Stimulated activated naive B cell treated with anti-CD40 and anti-IgM and Interleukin-4, amounts not matched to agents 10 μg/mL and 1 μg/mL and 100 μg/mL, for 72 hours (primary cell): ENCODE data around the gene FAR2.

Experiments used
- ATAC-seq, 2 donors: fragments of 150-1000 bp; cut with Tn5 transposase; replicated peaks; 2 replicates each; pipeline ENCODE4 v1.10.0; 2021; ENCODE audit warnings: moderate library complexity in 1 of 2
- DNase-seq: peaks from one replicate; pipeline ENCODE4 v3.0.0; 2021
- H3K27ac Mint-ChIP-seq: one replicate; pipeline ENCODE4 v1.8.0; 2022; ENCODE audit warnings: mild to moderate bottlenecking, mixed read lengths
- H3K27me3 Mint-ChIP-seq, 2 donors: one replicate each; pipeline ENCODE4 v1.8.0; 2022; ENCODE audit warnings: mixed read lengths in 2 of 2
- H3K36me3 Mint-ChIP-seq, 2 donors: one replicate each; pipeline ENCODE4 v1.8.0; 2022; ENCODE audit warnings: mixed read lengths in 2 of 2, mild to moderate bottlenecking in 1 of 2
- H3K4me1 Mint-ChIP-seq, 2 donors: one replicate each; pipeline ENCODE4 v1.8.0; 2022; ENCODE audit warnings: mixed read lengths in 2 of 2, mild to moderate bottlenecking in 1 of 2
- H3K4me3 Mint-ChIP-seq, 2 donors: one replicate each; pipeline ENCODE4 v1.8.0; 2022; ENCODE audit warnings: mild to moderate bottlenecking in 2 of 2, mixed read lengths in 2 of 2, moderate library complexity in 1 of 2
- H3K9me3 Mint-ChIP-seq, 2 donors: one replicate each; pipeline ENCODE4 v1.8.0; 2022; ENCODE audit warnings: mixed read lengths in 2 of 2, mild to moderate bottlenecking in 1 of 2

The FAR2 gene

DNA sequence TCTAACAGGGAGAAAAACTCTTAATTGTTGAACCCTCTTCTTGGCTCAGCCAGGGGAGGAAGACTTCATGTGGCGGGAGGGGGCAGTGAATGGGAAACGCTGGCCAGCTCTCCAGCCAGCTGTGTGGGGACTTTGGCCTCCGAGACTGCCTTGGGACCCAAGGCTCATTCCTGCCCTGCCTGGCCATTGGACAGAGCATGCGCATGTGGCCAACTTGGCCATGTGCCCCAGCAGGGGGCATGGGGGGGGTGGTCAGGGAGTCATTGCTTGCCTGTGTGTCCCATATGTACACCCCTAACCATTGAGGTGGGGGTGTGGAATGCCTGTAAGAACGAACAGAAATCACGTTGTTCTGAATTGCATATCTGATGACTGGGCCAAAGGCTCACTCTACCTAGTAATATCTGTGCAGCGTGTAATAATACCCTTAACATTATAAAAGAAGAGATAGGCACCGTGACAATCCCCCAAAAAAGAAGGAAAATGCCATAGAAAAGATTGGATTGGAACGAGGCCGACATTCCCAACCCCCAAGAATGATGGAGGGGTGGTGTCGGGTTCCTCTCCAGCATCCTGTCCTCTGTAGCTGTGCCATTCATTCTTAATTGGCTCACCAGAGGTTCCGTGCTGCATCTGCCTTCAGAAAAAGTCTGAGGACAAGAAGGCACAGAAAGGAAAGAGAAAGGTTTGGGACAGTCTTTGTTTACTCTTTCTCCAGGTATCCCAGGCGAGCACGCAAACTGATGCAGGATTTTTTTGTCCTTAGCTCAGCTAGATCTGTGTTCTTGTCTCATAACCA lies 3.5 kb upstream of the FAR2 start:
- Mint-ChIP-seq H3K9me3 (no peaks in the 10 kb centered on the region), H3K27me3 (peaks cover 20 to 28% of the 10 kb centered on the region in 2 donors), H3K4me3 (no peak overlapping the region), H3K4me1 (peaks cover 8 to 15% of the 10 kb centered on the region in 2 donors), H3K27ac (no peak overlapping the region), H3K36me3 (no peaks in the 10 kb centered on the region)
- ATAC-seq, result no peak
- no peak for DNase-seq

DNA sequence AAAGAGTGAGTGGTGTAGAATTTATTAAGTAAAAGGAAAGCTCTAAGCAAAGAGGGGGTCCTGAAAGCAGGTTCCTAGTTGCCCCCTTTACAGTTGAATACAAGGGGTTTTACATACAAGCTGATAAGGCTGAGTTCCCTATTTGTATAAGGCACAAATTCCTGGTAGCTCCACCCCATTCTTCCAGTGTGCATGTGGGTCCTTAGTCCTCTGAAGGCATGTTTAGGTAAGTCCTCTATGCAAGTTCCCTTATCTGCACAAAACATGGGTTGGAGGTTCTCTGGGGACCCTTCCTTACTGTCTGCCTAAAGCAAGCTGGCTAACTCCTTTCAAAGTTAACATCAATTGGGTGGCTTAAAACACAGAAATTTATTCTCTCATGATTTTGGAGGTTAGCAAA lies 2.9 kb upstream of the FAR2 start:
- Mint-ChIP-seq H3K27me3 (peaks cover 20 to 35% of the 10 kb centered on the region in 2 donors), H3K4me3 (no peak overlapping the region), H3K4me1 (peaks cover 8 to 15% of the 10 kb centered on the region in 2 donors), H3K27ac (no peak overlapping the region), H3K36me3 (no peaks in the 10 kb centered on the region), H3K9me3 (no peaks in the 10 kb centered on the region)
- no peak for ATAC-seq
- no peak for DNase-seq

DNA sequence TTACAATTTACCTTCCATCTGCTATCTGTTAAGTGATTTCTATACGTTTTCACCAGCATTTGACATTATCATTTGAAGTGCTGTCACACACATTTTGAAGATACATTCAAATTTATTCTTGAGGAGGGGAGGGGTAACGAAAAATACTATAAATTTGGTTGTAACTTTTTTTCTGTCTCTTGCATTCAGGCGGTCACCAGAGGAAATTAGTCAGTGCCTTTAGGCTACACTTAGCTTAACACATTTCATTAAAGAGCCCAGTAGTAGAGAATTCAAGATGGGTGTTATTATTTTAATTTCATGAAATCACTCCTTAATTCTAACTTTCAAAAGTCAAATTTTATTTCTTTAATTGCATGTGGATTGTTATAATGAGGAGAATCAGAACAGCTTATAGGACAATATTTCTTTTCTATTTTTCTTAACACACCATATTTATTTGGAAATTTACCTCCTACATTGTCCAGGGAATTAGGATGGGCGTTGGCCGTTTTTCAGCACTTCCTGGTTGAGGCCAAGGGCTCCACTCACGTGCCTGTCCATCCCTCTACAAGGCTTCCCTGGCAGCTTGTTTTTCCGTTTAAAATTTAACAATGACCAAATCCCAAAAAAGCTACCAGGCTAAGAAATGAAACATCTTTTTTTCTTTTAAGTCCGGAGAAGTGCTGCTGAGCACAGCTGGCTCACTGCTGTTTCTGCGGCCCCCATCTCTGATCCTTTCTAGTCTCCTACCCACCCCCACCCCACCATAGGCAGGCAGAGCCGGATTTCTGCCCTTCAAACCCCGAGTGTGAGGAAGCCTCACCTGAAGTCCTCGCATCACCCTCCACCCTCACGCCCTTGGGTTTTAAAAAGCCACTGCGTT lies 1.1 kb upstream of the FAR2 start:
- Mint-ChIP-seq H3K27me3 (peaks cover 20 to 35% of the 10 kb centered on the region in 2 donors), H3K36me3 (no peaks in the 10 kb centered on the region), H3K9me3 (no peaks in the 10 kb centered on the region), H3K4me3 (peak overlapping the region; percentile 84 to 89), H3K27ac (peak overlapping the region; percentile 78), H3K4me1 (peaks cover 12 to 23% of the 10 kb centered on the region in 2 donors)
- DNase-seq (no peak), ATAC-seq (no peak)

DNA sequence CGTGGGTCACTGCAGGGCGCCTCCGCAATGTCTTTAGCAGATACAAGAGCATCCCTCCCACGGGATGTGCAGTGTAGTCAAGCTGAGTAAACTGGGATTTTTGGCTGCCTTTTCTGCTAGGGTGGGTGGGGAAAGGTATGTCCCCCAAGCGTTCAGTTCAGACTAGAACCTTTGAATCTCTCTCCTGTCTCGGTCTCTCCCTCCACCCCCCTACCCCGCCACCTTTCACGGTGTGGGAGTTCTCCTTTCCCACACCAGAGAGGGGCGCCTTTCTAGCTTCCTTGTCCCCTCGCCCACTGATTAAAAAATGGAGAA lies 525 bp upstream of the FAR2 start:
- H3K36me3 Mint-ChIP-seq, result no peaks in the 10 kb centered on the region
- H3K9me3 Mint-ChIP-seq, result no peaks in the 10 kb centered on the region
- peak overlapping the region; percentile 84 to 89 for H3K4me3 Mint-ChIP-seq
- H3K4me1 Mint-ChIP-seq, result peaks cover 16 to 28% of the 10 kb centered on the region in 2 donors
- DNase-seq (no peak), ATAC-seq (peak; percentile 24 to 37)
- peak overlapping the region; percentile 78 for H3K27ac Mint-ChIP-seq
- H3K27me3 Mint-ChIP-seq, result peaks cover 20 to 35% of the 10 kb centered on the region in 2 donors

DNA sequence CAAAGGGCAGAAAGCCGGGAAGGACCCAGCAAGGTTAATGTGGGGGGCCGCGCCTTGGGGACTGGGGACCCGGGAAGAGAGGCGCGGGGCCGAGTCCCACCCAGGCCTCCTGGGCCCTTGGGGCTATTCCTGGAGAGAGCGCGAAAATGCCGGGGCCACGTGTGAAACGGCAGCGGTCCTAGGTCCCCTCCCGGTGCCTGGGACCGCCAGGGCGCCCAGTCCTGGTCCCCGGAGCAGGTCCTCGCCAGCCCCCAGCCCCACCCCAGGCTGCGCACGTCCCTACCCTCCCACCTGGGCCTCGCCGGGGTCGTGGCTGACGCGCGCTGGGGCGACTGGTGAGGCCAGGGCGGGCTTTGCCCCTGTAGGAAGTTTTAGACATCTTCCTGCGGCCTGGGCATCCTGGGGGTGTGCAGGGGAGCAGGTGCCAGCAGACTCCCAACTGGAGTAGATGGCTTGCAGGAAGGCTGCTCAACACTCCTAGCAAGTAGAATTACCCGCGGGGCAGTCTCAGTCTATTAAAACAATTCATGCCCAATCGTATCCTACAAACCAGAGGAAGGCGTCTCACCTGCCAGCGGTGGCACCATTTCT lies 708 bp downstream of the FAR2 start:
- H3K4me3 Mint-ChIP-seq, result peak overlapping the region; percentile 84 to 89
- H3K27ac Mint-ChIP-seq, result no peak overlapping the region
- no peaks in the 10 kb centered on the region for H3K9me3 Mint-ChIP-seq
- peaks cover 20 to 35% of the 10 kb centered on the region in 2 donors for H3K27me3 Mint-ChIP-seq
- DNase-seq (no peak), ATAC-seq (peak in 1 of 2 donors; percentile 6)
- H3K36me3 Mint-ChIP-seq, result no peaks in the 10 kb centered on the region
- peaks cover 16 to 31% of the 10 kb centered on the region in 2 donors for H3K4me1 Mint-ChIP-seq

DNA sequence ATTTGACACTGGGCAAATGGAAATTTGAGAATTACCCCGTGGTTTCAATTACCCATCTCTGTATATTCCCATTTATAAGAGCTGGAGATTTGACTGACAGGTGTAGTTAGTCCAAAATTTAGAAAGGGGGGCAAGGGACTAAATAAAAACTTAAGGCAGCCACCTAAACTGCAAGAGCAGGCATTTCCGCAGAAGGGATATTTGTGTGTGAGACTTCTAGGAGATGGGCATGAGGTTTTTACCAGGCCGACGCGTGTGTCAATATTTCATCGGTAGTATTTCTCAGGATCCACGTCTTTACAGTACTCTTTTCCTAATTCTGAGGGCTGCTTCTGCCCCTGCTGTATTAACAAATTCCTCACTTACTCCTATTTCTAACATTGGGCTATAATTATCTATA lies 1.4 kb downstream of the FAR2 start:
- DNase-seq, result no peak
- no peak overlapping the region for H3K27ac Mint-ChIP-seq
- peaks cover 20 to 35% of the 10 kb centered on the region in 2 donors for H3K27me3 Mint-ChIP-seq
- no peak for ATAC-seq
- no peaks in the 10 kb centered on the region for H3K9me3 Mint-ChIP-seq
- no peak overlapping the region for H3K4me3 Mint-ChIP-seq
- H3K36me3 Mint-ChIP-seq, result no peaks in the 10 kb centered on the region
- H3K4me1 Mint-ChIP-seq, result peaks cover 16 to 31% of the 10 kb centered on the region in 2 donors

DNA sequence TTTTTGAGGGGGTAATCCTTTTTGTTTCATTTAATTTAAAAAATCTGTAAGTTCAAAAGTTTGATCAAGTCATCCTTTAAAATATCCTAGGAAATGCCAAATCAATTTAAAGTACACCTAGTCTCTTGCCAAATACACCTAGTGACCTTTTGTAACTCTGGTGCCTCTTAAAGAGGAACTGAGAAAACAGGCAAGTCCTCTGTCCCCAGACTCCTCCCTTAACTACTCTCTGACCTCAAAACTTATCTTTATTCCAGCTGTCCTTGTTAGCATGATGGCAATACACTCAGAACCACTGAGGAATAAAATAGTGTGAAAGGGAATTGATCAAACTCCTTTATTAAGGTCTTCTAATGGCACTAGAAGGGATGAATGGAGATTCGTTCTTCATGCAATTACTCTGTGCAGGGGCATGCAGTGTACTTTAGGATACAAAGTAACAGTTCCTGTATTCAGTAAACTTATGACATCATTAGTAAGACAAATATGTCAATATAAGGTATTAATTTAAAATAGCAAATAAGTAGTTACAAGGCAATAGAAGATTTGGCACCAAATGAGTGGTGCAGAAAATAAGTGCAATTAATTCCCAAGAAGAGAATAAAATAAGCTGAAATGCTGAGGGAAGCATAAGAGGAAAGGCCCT lies 3.3 kb downstream of the FAR2 start:
- H3K4me3 Mint-ChIP-seq, result no peak overlapping the region
- H3K36me3 Mint-ChIP-seq, result no peaks in the 10 kb centered on the region
- no peaks in the 10 kb centered on the region for H3K9me3 Mint-ChIP-seq
- no peak for DNase-seq
- ATAC-seq, result peak; percentile 75 to 84
- peaks cover 16 to 31% of the 10 kb centered on the region in 2 donors for H3K4me1 Mint-ChIP-seq
- no peak overlapping the region for H3K27ac Mint-ChIP-seq
- peaks cover 20 to 35% of the 10 kb centered on the region in 2 donors for H3K27me3 Mint-ChIP-seq

DNA sequence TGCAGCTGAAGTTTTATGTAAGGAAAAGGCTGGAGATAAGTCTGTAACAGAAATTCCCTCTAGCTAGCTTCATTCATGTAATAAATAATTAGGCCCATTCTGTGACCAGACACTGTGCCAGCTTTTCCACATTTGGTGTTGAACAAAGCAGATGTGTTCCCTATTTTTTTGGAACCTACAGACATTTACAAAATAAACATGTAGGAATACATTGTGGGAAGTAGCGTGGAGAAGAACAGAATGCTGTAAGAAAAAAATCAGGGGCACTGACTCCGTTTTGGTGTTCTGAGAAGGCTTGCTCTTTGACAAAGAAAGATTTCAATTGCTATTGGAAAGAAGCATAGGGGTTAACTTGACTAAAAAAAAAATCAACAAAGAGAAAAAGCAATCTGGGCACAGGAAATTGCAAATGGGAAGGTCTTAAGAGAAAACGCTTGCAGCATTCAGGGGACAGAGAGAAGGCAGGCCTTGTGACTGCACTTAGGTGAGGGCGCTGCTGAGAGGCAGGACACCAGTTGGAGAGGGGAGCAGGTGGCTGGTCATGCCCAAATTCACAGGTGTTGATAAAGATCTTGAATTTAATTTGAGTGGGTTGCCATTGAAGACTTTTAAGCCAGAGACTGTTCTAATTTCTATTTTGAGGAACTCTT lies 4.0 kb downstream of the FAR2 start:
- Mint-ChIP-seq H3K4me1 (peaks cover 16 to 29% of the 10 kb centered on the region in 2 donors), H3K27ac (no peak overlapping the region), H3K27me3 (peaks cover 16 to 27% of the 10 kb centered on the region in 2 donors), H3K36me3 (no peaks in the 10 kb centered on the region), H3K9me3 (no peaks in the 10 kb centered on the region), H3K4me3 (no peak overlapping the region)
- ATAC-seq, result no peak
- DNase-seq, result no peak

DNA sequence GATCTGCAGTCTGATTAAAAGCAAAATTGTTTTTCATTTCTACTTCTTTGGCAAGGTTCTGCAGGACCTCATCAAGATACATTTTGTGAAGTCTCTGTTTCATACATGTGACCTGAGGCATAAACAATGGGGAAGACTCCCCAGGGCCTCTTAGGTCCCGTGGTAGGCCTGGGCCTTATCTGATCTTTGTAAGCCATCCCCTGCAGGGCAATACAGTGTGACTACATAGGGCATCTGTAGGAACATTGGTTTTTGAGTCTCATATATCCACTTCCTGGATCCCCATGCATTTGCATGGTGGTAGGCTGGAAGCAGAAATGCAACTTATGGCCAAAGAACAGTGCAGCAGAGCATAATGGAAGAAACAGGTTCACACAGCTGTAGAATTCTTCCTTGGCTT lies 6.0 kb downstream of the FAR2 start:
- peak; percentile 70 to 81 for ATAC-seq
- H3K36me3 Mint-ChIP-seq, result no peaks in the 10 kb centered on the region
- no peak overlapping the region for H3K27ac Mint-ChIP-seq
- peaks cover 8 to 16% of the 10 kb centered on the region in 2 donors for H3K4me1 Mint-ChIP-seq
- no peak for DNase-seq
- H3K9me3 Mint-ChIP-seq, result no peaks in the 10 kb centered on the region
- peaks cover 2 to 12% of the 10 kb centered on the region in 2 donors for H3K27me3 Mint-ChIP-seq
- no peak overlapping the region for H3K4me3 Mint-ChIP-seq

DNA sequence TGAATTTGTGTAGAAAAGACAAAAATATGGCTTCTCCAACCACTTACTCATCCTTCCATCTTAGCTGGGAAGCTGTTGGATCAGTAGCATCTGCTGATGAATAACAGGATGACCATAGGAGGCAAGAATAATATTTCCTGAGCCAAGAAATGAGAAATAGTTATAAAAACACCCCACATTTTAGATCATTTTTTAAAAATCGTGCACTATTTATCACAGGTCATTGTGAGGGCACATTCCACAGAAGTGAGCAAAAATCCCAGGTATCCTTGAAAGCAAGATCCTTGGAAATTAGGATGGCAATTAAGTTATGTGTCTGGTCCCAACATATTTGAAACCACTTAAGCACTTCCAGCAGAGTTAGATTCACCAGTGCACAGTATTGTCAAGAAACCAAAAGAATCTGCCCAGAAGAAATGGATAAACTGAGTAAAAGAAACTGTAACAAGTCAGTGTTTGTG lies 8.4 kb downstream of the FAR2 start:
- Mint-ChIP-seq H3K27me3 (no peaks in the 10 kb centered on the region), H3K4me1 (peaks cover 6 to 11% of the 10 kb centered on the region in 2 donors), H3K9me3 (no peaks in the 10 kb centered on the region), H3K27ac (no peak overlapping the region), H3K4me3 (no peak overlapping the region), H3K36me3 (no peaks in the 10 kb centered on the region)
- no peak for DNase-seq
- no peak for ATAC-seq

DNA sequence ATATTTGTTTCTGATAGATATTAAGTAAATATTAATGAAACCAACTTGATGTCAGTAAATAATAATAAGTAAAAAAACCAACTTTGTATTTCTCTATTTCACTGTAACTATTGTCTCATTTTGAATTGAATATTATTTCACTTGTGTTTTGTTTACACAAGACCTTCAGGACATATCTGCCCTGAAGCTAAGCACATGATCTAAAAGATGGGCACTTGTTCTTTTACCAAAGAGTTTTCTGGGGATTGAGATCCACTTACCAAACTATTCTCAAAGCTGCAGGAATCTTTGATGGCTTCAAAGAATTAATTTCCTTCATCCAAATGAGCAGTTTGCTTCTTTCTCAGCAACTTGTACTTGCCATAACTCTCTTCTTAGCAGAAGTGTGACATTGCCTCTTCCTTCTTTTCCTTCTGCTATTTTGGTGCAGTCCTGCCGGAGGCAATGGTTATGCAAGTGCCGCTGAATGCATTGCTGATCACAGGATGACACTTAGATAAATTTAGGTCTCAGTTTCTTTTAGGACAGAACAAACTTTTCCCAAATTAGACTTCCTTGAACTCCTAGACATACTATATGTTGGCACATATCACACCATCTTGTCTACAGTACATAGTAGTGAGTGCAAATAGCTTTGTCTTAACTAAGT lies 9.2 kb downstream of the FAR2 start:
- DNase-seq (no peak), ATAC-seq (no peak)
- no peaks in the 10 kb centered on the region for H3K9me3 Mint-ChIP-seq
- H3K4me3 Mint-ChIP-seq, result no peak overlapping the region
- H3K4me1 Mint-ChIP-seq, result peaks cover 3 to 5% of the 10 kb centered on the region in 2 donors
- no peaks in the 10 kb centered on the region for H3K36me3 Mint-ChIP-seq
- no peaks in the 10 kb centered on the region for H3K27me3 Mint-ChIP-seq
- no peak overlapping the region for H3K27ac Mint-ChIP-seq

DNA sequence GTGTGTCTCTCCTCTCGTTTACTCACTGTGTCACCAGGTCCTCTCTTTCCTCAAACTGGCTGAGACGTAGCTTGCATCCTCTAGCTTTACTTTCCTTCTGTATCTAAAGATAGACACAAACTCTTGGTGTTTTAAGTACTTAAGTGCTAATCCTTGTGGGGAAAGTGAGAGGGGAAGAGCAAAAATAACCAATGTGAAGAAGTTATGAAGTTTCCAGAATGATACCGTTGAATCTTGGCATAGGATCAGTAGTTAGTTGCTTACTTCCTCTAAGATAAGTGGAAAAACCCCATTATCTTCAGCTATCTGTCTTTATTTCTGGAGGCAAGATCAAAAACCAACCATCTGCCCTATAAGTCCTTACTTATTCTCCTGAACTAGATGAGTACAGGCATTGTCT lies 10.6 kb downstream of the FAR2 start:
- Mint-ChIP-seq H3K36me3 (no peaks in the 10 kb centered on the region), H3K27me3 (peaks cover 0 to 4% of the 10 kb centered on the region in 2 donors), H3K9me3 (no peaks in the 10 kb centered on the region), H3K4me3 (no peak overlapping the region), H3K27ac (no peak overlapping the region), H3K4me1 (peaks cover 5 to 6% of the 10 kb centered on the region in 2 donors)
- DNase-seq (no peak), ATAC-seq (no peak)

DNA sequence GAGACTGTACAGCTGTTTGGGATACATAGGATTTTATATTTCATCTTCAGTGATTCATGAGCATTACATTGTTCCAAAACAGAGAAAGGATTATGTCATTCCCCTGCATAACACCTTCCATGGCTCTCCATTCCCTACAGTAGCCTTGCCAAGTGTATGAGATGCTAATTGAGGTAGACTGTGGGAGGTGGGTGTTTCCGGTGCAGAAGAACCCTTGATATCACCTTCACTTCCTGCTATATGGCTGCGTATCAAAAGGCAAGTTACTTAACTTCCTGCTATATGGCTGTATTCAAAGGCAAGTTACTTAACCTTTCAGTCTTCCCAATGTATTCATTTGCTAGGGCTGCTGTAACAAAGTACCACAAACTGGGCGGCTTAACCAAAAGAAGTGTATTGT lies 11.2 kb downstream of the FAR2 start:
- peaks cover 10 to 11% of the 10 kb centered on the region in 2 donors for H3K4me1 Mint-ChIP-seq
- H3K27ac Mint-ChIP-seq, result no peak overlapping the region
- peaks cover 0 to 4% of the 10 kb centered on the region in 2 donors for H3K27me3 Mint-ChIP-seq
- DNase-seq (no peak), ATAC-seq (no peak)
- H3K4me3 Mint-ChIP-seq, result no peak overlapping the region
- H3K9me3 Mint-ChIP-seq, result no peaks in the 10 kb centered on the region
- H3K36me3 Mint-ChIP-seq, result no peaks in the 10 kb centered on the region
